Fibroblast of the conjunctiva (primary cell): ENCODE data around the gene POSTN.
"Not testable (repeated sequence)": the region's sequence is repeated elsewhere in the genome, so short reads cannot be mapped to it uniquely, and the experiment has no call there.

Source experiments
- DNase-seq: peaks from one replicate; pipeline ENCODE4 v3.0.0-alpha.2; 2010; ENCODE audit warnings: low read depth

Gene POSTN

DNA sequence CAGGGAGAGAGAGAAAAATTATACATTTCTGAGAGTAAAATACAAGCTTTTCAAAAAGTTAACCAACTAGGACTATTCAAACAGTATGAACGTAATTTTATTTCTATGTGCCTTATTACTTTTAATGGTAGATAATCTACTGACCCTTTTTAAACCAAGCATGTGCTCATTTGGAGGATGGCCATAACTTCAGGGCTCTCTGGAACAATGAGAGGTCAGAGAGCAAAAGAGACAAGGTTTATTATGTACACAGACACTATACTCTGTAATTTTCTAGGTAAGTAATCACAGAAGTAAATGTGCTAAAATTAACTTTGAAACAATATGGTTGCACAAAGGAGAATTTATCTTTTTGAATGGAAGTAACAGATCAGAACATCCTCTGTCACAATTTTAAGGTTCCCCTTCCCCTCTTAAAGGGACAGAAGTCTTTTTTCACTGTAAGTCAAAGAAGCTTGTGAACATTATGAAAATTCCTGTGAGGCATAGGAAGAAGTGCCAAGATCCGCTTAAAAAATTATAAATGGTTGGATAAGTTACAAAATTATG lies 1.0 kb downstream of the POSTN start:
- DNase-seq = no peak

DNA sequence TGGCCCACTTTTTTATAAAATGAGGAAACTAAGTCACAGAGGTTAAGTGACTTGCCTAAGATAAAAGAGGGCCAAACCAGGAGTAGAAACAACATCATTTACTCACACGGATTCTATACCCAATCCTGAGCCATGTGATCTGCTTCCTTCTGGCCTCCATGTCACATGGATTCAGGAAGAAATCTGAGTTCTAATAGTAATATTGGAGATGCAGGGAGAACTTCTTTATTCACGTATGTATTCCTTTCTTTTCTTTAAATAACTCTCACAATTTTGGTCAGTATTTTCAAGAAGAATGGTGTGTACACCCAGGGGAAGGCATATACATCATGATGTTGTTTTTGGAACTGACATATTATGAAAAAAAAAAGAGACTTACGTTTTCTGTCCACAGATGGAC lies 1.8 kb downstream of the POSTN start:
- DNase-seq = no peak

DNA sequence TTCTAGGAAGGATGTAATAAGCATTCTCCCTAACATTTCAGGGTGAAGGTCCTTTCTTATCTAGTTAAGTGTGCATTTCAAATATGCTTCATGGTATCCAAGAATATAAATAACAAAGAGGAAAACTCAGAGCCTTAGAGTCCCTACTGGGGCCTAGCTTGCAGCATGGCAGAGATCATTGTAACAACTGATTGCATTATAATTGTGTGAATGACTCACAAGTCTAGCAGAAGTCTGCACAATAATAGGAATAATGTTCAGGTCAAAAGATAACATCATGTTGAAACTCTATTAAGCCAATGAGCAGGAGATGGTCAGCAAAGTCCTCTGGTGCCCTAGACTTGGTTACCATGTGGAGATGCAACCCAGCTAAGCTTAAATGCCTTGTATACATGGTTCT lies 3.4 kb downstream of the POSTN start:
- DNase-seq = no peak

DNA sequence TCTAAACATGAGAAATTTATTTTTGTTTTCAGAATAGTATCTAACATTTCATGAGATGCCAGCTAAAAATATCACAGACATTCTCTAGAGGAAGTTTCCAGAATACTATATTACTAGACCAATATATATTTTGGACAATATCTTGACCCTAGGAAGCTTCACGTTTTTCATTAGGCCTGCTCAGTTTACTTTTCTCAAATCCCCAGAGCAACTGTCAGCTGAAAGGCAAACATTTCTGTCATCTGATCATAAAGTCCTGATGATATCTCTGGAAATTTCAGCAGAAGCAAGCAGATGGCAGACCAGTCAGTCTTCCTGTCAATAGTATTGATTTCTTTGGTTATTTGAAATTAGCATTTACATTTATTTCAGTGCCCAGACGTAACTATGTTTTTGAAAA lies 4.0 kb downstream of the POSTN start:
- no peak for DNase-seq

DNA sequence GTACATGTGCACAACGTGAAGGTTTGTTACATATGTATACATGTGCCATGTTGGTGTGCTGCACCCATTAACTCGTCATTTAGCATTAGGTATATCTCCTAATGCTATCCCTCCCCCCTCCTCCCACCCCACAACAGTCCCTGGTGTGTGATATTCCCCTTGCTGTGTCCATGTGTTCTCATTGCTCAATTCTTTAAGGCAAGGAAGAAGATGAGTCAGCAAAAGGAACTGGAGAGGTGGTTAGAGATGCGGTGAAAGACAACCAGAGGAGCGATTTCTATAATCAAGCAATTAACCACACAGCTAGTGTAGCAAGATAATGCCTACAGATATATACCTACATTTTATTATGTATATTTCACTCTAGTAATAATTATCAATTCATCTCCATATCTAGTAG lies 9.2 kb downstream of the POSTN start:
- DNase-seq = not testable (repeated sequence)

DNA sequence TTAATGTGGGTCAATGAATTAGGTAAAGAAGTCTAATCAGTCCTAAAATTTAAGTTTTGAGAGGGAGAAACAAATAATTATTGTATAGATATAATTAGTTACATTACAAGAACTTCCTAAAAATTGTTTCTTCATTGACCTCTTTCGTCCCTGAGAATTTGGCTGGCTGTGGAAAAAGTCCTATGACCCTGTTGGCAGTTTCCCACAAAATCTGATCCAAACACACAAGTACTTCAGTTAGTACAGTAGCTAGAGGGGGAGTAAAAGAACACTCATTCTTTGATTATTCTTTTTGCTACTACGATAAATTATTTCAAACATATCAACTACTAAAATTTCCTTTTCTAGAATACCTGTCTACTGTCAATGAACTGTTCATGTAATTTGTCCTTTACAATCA lies 11.3 kb downstream of the POSTN start:
- no peak for DNase-seq

DNA sequence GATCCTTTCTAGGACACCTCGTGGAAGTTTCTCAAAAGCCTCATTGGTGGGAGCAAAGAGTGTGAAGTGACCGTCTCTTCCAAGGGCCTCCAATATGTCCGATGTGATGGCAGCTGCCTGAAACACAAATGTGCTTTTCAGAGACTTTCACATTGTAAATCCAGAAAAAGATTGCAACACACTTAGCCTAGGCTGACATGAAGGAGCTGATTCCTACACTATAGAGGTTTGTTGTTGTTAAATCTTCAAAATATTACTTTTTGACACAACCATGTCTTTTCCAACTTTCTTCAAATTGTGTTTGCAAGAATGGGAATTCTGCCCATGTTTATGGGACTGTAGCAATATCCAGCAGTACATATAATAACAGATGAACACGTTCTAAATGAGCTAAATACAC lies 12.4 kb downstream of the POSTN start:
- DNase-seq = no peak

DNA sequence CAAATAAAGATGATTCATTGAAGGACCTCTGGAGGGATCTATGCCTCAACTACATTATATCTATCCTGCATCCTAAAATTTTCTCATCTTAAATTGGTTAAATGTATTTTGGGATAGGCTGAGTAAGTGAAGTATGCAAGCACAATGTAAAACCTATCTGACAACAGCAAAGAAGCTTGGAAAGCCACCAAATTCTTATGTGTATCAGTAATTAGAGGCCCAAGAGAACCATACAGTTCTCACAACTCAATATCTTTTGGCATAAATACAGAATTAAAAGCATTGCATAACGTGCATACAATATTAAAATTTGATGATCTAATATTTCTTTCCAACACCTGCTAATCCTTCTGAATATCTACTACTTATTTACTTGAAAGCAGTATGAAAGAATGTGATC lies 13.0 kb downstream of the POSTN start:
- no peak for DNase-seq

DNA sequence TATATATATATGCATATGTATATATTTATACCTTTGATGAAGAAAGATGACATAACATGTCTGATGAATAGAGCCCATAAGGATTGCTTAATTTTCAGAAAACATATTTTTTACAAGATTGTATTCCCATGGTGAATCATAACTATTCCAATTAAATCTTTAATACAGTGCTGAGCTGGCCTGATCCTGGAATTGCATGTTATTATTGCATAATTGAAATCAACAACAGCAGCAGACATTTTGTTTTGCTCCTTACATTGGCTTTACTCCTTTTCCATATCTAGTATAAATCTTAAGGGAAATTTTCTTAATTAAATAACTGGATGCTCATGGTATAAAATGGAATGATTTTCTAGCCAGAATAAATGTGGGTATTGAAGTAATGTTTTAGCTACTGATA lies 22.0 kb downstream of the POSTN start:
- no peak for DNase-seq

DNA sequence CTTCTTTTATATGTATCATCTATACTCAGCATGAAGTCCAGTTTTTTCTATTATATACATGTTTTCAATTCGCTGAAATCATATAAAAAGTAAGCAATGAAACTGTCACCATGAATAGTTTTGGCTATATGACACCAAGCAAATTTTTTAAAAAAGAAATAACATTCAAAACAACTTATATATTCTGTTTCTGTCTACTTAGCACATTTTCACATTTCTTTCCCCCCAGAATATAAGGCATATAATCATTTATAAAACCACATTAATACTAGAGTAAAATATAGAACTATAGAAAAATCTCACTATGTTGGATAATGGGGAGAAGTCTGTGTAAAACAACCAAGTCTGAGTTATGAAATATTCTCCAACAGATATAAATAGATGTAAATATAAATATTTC lies 33.1 kb downstream of the POSTN start:
- no peak for DNase-seq

DNA sequence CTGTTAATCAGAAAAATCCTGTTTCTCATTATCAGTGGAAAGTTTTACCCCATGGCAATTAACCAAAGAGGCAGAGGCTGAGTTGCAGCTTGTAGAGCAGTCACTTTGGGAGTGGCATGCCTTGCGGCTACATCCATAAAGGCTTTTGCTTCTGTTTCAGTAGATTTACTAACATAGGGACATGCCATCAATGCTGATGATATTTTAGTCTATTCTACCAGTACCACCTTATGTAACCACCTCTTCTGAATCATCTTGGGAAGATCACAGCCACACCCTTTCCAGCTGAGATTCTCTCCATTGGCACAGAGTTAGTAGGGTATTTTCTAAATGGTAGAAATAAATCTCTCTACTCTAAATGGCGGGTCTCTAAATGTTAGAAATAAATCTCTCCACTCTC lies 37.5 kb downstream of the POSTN start:
- no peak for DNase-seq

DNA sequence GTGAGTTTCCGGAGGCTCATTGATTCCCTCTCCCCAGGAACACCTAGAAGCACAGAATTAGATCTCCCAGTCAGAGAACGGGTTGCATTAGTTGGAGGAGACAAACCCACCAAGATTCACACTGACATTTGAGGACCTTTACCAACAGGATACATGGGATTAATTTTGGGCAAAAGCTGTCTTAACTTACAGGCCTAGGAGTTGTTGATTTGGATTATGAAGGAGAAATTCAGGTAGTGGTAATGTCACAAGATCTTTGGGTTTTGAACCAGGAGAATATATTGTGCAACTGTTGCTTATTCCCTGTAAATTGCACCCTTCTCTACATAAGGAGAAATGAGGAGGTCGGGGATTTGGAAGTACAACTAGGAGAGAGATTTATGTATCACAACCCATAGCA lies 38.0 kb downstream of the POSTN start:
- no peak for DNase-seq

DNA sequence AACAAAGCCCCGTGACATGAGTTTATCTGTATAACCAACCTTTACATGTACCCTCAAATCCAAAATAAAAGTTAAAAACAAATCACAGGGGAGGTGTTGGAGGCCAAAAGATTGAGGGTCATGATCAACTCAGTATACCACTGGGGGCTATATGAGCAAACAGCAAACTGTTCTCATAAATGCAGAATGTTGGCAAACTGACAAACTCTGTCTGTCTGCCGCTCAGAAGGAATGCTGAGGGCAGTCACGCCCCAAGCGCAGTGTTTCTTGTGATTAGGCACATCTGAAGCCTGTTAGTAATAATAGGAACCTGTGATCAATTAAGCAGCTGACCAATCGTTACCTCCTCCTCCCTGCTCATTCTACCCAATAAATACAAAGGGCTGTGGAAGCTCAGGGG lies 39.8 kb downstream of the POSTN start:
- not testable (repeated sequence) for DNase-seq

DNA sequence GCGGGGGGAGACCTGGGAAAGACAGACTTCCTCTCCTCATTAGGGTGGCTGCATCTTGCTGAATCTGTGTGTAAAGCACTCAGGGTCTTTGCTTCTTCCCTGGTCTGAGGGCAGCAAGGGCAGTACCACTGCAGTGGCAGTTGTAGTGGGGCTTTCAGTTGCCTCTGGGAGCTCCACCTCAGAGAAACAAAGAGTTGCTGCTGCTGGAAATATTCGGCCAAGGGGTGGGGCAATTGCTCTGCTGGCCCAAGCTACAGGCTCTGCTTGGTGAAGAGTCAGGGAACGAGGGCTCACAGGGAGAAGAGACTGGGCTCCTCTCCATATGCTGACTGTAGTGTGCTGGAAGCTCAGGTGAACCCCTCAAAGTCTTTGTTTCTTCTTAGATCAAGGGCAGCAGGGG lies 52.5 kb downstream of the POSTN start:
- no peak for DNase-seq

DNA sequence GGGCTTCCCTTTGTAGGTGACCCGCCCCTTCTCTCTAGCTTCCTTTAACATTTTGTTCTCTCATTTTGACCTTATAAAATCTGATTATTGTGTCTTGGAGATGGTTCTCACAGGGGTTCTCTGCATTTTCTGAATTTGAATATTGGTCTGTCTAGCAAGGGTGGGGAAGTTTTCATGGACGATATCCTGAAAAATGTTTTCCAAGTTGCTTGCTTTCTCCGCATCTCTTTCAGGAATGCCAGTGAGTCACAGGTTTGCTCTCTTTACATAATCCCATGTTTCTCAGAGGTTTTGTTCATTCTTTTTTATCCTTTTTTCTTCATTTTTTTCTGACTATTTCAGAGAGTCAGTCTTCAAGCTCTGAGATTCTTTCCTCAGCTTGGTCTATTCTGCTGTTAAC lies 53.6 kb downstream of the POSTN start:
- no peak for DNase-seq

DNA sequence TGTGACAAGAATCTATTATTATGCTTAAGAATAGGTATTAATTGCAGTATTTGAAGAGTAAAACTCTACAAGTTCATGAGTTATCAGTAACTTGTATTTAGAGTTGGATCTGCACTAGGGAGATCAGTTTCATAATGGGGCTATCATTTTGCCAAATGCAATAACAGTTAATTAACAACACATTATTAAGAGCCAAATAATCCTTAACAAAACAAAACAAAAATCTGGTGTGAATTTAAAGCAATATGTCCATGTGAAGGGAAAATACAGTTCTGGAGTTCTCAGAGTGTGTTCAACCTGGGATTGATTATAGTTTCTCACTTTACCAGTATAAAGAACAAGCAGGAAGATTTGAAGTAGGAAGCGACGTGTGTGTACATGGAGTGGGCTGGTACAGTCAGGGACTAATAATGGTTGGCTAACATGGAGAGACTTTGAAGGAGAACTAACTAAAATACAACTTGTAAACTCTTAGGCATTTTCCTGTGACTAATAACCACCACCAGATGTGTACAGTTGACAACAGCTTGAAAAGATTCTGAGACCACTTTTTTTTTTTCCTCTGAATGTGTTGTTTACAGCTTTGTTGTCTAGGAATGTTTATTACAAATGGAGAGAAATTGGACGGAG lies 58.5 kb downstream of the POSTN start:
- DNase-seq = peak; percentile 55

DNA sequence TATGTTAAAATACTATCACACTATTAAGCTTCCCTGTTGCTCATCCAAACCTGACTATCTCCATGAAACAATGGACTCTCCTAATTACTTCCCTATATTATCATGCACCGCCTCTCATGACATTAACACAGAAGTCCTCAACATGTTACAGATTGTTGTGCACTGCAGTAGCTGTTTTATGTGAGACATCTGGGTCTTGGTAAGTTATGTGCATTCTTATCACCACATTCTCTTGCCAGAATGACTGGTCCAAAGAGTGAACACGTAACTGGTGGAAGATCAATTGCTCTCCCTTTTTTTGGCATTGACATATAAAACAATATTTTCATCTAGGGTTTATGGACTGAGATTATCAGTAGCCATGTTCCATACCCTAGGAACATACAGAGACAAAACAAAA lies 59.4 kb downstream of the POSTN start:
- no peak for DNase-seq

DNA sequence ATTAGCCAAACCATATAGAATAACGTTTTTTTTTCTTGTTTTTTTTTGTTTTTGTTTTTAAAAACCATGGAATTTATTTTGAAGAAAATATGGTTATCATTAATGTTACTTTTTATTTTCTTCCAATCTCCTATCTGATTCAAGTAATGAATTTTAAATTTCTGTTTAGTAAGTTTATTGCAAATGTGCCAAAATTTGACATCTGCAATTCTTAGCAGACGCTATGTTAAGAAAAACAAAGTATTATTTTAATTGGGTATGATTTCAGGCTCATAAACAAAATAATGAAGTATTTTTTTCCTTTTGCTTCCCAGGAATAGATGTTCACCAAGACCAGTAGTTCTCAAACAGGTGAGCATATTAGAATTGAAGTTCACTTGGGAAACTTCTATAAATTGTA lies 63.1 kb downstream of the POSTN start:
- no peak for DNase-seq

DNA sequence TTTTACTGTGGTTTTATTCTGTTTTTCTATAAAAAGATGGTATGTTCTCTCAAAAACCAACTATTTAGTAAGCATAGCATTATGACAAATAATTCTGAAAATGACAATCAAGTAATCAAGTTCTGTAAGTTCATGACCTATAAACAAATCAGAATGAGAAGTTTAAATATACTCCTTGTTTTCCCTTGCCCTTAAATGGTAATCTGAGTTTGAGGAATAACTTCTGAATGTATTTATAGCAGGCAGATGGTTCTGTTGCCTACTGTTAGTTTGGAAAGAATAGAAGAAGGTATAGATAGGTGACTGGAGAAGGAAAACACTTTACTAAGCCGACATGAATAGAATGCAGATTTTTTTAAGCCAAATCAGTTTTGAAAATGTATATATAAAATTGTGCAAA lies 63.9 kb downstream of the POSTN start:
- DNase-seq = no peak

DNA sequence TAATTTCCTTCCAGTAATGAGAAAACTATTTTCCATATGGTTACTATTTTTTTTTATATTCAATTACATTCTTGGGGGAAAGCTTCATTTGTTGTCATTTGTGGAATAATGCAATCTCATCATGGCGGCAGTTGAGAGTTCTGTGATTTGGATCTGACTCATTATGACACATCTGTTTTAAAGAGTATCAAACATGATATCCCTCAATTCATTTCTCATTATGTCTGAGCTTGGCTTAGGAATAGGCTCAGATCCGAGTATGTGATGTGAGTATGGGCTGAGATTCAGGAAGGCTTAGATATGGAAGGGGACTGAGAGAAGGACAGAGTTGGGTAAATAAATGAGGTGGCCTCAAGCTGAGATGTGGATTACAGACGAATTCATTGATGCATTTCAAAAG lies 64.4 kb downstream of the POSTN start:
- peak; percentile 47 for DNase-seq

DNA sequence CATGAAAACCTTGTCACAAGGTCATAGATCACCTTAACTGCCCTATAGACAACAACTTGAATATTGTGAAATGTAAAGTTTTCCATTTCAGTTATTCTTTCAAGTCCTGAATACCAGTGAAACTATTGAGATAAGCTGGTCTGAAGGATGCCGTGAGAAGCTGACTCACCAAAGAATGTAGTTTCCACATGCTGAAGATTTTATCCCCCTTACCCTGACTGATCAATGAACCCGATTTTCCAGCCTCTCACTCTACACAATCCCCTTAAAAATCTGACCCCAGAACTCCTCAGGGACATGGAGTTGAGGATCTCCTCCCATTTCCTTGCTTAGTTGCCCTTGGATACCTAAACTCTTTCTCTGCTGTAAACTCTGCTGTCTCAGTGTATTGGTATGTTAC lies 67.5 kb downstream of the POSTN start:
- no peak for DNase-seq

DNA sequence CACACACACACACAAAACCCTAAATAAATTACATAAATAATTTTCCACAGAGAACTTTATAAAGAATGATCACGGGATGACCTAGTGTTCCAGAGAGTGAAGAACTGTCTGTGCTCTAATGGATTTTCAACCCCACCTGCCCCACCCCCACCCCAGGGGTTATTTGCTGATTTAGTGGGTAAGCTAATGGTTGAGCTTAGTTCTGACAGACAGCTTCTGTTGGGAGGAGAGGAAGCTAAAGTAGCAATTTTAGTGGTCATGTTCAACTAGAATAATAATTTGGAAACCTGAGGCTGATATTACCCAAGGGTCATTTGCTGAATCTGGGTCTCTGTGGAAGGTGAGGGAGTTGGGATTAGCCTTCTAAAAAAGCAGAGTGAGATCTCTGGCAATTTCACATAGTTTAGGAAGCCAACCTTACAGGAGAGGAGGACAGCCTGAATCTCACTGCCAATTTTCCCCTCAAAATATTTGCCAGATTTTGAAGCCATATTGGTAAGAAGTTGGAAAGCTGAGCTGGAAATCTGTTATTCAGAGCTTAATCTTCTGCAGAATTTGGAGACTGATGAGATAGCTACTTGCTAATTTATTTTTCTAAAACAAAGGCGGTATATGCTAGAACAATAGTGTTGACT lies 68.7 kb downstream of the POSTN start:
- DNase-seq = no peak

DNA sequence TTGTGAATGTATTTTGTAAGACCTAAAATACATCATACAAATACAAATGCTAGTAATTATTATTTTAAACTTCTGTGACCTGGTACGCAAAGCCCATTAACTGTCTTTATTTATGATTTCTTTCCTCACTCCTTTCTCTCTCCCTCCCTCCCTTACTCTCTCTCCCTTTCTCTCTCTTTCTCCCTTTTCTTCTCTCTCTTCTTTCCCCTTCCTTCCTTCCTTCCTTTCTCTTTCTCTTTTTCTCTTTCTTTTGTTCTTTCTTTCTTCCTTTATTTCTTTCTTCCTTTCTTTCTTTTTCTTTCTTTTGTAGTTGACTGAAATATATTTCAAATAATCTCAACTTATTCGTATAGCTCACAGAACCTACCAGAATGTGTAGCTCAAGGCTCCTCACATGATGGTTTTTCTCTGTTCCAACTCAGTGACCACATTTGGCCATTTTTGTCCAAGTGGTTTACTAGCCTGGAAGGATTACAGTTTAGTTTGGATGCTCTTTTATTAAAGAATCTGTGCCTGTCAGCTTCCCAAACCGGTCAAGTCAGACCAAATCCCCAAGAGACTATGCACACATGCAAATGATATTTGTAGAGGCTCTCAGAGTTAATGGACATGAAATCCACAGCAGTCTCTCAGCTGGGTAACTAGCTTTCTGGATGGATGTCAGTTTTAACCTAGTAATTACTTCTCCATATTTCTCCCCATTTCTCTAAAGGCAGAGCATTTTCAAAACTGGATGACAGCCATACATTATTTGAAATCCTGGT lies 71.7 kb downstream of the POSTN start:
- peak; percentile 84 for DNase-seq
